Measurements from ENCODE around the gene UNC119B. TPM values are rescaled to one million over a fixed set of nuclear protein-coding genes. Genes with fewer than 3 reads are reported as not detected.
A peak's percentile ranks its signal among the peaks of the same experiment; 100 is the strongest.

UNC119B gene
- total RNA-seq, 4 donors from 2014 or later = 20.4 to 27.1 (median 22.1) TPM

DNA sequence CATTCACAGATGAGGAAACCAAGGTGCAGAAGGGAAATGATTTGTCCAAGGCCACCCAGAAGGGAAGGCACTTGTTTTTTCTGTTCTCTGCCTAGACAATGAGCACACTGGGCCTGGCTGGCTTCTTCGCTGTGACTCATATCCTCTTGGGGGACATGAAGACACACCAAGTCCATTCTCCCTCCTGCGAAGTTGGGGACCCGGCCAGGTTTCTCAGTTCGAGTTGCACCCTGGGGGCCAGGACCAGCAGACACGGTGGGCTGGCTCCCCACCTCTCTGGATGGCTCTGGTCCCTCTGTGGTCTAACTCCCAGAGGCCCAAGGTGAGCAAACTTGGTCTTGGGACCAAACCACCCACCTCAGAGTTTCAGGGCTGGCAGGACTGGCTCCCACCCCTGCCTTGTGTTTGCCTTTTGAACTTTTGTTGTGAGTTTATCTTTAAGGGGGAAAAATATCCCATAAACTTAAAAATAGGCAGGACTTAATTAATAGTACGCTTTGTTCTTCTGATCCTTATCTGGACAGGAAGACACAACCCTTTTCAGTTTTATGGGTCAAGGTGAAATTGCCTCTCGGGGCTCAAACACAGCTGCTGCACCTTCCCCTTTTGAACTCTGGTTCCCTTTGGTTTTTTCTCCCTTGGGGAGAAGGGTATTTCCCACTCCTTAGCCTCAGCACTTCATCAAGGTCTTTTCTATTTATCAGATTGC is 32.3 kb upstream of the UNC119B start:
- peaks cover 0 to 8% (median 2%) of the 10 kb centered on the region in 4 donors for H3K4me1 ChIP-seq
- H3K4me3 ChIP-seq = no peak overlapping the region
- no peak for TF ChIP-seq POLR2A (IDR thresholded peaks at IDR 0.05)
- H3K36me3 ChIP-seq = no peaks in the 10 kb centered on the region
- WGBS, 2 donors = 47 to 50% methylated on average over 6 to 7 of the region's 7 CpGs
- no peaks in the 10 kb centered on the region for H3K27me3 ChIP-seq
- no peak for DNase-seq (ENCODE audit: low spot score in 2 of 2)
- H3K9me3 ChIP-seq = no peaks in the 10 kb centered on the region
- peak overlapping the region in 1 of 4 donors; percentile 8 for H3K27ac ChIP-seq

DNA sequence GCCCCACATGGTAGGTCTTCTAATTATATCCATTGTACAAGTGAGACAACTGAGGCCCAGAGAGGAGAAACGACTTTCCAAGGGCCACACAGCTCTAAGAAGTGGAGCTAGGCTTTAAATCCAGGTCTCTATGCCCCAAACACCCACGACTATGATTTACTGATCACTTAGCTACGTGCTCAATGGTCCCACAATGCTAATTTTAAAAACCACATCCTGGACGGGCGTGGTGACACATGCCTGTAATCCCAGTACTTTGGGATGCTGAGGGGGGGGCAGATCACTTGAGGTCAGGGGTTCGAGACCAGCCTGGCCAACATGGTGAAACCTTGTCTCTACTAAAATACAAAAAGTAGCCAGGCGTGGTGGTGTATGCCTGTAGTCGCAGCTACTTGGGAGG is 31.7 kb upstream of the UNC119B start:
- H3K27me3 ChIP-seq = no peaks in the 10 kb centered on the region
- no peaks in the 10 kb centered on the region for H3K36me3 ChIP-seq
- WGBS, 2 donors = 60 to 73% methylated on average over 8 of the region's 8 CpGs
- no peaks in the 10 kb centered on the region for H3K9me3 ChIP-seq
- TF ChIP-seq EP300 (IDR thresholded peaks at IDR 0.05) = no peak
- TF ChIP-seq POLR2A (IDR thresholded peaks at IDR 0.05) = no peak
- TF ChIP-seq, protein P1, sequence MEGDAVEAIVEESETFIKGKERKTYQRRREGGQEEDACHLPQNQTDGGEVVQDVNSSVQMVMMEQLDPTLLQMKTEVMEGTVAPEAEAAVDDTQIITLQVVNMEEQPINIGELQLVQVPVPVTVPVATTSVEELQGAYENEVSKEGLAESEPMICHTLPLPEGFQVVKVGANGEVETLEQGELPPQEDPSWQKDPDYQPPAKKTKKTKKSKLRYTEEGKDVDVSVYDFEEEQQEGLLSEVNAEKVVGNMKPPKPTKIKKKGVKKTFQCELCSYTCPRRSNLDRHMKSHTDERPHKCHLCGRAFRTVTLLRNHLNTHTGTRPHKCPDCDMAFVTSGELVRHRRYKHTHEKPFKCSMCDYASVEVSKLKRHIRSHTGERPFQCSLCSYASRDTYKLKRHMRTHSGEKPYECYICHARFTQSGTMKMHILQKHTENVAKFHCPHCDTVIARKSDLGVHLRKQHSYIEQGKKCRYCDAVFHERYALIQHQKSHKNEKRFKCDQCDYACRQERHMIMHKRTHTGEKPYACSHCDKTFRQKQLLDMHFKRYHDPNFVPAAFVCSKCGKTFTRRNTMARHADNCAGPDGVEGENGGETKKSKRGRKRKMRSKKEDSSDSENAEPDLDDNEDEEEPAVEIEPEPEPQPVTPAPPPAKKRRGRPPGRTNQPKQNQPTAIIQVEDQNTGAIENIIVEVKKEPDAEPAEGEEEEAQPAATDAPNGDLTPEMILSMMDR (IDR thresholded peaks at IDR 0.05) = no peak
- no peak for DNase-seq (ENCODE audit: low spot score in 2 of 2)
- no peak overlapping the region for H3K27ac ChIP-seq
- no peak overlapping the region for H3K4me3 ChIP-seq
- H3K4me1 ChIP-seq = peaks cover 0 to 8% (median 2%) of the 10 kb centered on the region in 4 donors

DNA sequence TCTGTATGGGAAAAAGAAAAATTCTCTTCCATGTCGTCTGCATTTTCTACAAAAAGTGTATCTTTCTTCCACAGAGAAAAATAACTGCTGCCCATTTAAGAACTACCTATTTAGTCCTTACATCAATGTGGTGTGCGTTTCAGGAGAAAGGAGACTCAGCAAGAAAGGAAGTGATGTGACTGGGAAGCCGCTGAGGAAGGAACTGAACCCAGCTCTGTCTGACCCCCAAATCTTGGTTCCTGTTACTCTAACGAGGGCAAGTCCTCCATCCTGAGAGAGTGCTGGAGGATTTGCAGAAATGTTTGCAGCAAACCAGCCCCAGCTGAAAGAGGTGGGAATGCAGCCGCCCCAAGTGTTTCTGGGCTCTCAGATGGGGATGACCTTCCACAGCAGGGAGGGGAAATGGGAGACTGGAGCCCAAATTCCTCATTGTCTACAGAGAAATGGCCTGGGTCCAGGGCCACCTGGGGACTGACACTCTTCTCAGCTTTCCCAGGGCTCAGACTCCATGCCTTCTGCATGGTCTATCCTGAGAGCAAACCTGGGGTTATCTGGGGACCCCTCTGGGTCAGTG is 30.0 kb upstream of the UNC119B start:
- H3K27ac ChIP-seq = no peak overlapping the region
- no peaks in the 10 kb centered on the region for H3K9me3 ChIP-seq
- DNase-seq (ENCODE audit: low spot score in 2 of 2) = no peak
- no peak for TF ChIP-seq EP300 (IDR thresholded peaks at IDR 0.05)
- H3K4me3 ChIP-seq = no peak overlapping the region
- H3K4me1 ChIP-seq = peaks cover 0 to 13% (median 2%) of the 10 kb centered on the region in 4 donors
- H3K27me3 ChIP-seq = no peaks in the 10 kb centered on the region
- 49 to 57% methylated on average over 5 of the region's 5 CpGs for WGBS, 2 donors
- no peaks in the 10 kb centered on the region for H3K36me3 ChIP-seq

DNA sequence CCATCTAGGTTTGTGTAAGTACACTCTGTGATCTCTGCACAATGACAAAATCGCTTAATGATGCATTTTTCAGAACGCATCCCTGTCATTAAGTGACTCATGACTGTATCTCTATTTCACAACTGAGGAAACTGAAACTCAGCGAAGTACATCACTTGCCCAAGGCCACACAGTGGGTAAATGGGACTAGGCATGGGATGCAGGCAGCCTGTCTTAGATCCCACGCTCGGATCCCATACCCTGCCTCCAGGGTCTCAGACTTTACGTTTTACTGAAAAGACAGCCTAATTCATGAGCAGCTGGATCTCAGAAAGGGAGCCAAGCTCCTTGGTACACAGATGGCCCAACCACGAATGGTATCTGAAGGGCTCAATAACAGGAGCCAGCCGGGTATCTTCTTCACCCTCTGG is 25.7 kb upstream of the UNC119B start:
- H3K9me3 ChIP-seq = no peaks in the 10 kb centered on the region
- no peak overlapping the region for H3K4me3 ChIP-seq
- H3K27ac ChIP-seq = peak overlapping the region in 1 of 4 donors; percentile 16
- peaks cover 0 to 27% (median 26%) of the 10 kb centered on the region in 4 donors for H3K4me1 ChIP-seq
- 72 to 73% methylated on average over 8 of the region's 8 CpGs for WGBS, 2 donors
- TF ChIP-seq, protein P1 (IDR thresholded peaks at IDR 0.05) = no peak
- TF ChIP-seq POLR2A (IDR thresholded peaks at IDR 0.05) (no peak), EP300 (IDR thresholded peaks at IDR 0.05) (no peak)
- no peaks in the 10 kb centered on the region for H3K36me3 ChIP-seq
- no peak for DNase-seq (ENCODE audit: low spot score in 2 of 2)
- H3K27me3 ChIP-seq = no peaks in the 10 kb centered on the region

DNA sequence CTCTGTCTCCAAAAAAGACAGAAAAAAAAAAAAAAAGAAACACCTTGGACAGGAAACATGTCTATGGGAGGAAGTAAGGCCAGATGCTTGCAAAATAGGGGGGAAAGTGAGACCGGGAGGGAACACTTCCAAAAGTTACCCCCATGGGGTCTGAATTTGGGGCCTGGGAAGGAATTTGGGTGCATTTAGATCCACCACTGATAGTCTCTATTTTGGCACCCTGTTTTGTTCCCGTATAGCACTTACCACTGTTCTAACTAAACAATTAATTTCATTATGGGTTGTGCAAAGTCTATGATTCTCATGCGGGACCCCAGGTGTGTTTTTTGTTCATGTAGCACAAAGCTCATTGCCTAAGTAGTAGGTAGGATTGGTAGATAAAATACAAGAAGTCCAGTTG is 24.7 kb upstream of the UNC119B start:
- TF ChIP-seq EP300 (IDR thresholded peaks at IDR 0.05) = no peak
- TF ChIP-seq, protein P1 (IDR thresholded peaks at IDR 0.05) = no peak
- TF ChIP-seq POLR2A (IDR thresholded peaks at IDR 0.05) = no peak
- peak overlapping the region in 3 of 4 donors; percentile 88 to 95 (median 93) for H3K27ac ChIP-seq
- 62 to 64% methylated on average over 3 of the region's 3 CpGs for WGBS, 2 donors
- H3K4me3 ChIP-seq = peak overlapping the region in 1 of 4 donors; percentile 80
- no peaks in the 10 kb centered on the region for H3K36me3 ChIP-seq
- peaks cover 0 to 37% (median 33%) of the 10 kb centered on the region in 4 donors for H3K4me1 ChIP-seq
- no peak for DNase-seq (ENCODE audit: low spot score in 2 of 2)
- H3K27me3 ChIP-seq = no peaks in the 10 kb centered on the region
- no peaks in the 10 kb centered on the region for H3K9me3 ChIP-seq

DNA sequence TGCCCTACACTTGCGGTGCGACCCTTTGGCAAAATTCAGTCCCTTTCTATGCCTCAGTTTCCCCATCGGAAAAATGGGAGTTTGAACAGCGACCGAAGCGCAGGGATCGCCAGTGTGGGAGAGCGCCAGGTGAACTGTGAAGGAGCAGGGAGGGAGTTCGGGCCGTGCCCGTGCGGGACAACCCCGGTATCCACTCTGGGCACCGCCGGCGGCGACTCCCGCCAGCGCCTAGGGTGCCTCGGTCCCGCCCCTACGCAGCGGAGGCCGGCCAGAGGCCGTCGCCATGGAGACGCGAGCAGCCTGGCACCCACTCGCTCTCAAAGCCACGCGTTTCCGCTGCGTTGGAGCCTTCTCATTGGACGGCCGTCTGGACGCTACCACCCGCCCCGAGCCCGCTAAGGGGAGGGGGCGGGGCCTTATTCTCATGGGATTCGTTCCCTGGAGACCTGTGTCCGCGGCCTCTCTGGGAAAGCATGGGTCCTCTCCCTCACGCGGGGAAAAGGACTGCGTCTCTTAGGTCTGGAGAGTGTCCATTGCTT is 24.0 kb upstream of the UNC119B start:
- TF ChIP-seq, protein P1 (IDR thresholded peaks at IDR 0.05) = no peak
- TF ChIP-seq POLR2A (IDR thresholded peaks at IDR 0.05) = peak; percentile 18 to 39
- TF ChIP-seq EP300 (IDR thresholded peaks at IDR 0.05) = peak in 1 of 2 donors; percentile 83
- Histone ChIP-seq H3K27me3 (no peaks in the 10 kb centered on the region), H3K36me3 (no peaks in the 10 kb centered on the region), H3K4me1 (peaks cover 0 to 43% (median 36%) of the 10 kb centered on the region in 4 donors), H3K27ac (peak overlapping the region; percentile 88 to 95 (median 91)), H3K9me3 (no peaks in the 10 kb centered on the region), H3K4me3 (peak overlapping the region; percentile 65 to 96 (median 88))
- peak; percentile 92 for DNase-seq (ENCODE audit: low spot score in 2 of 2)
- 0 to 1% methylated on average over 33 to 45 of the region's 46 CpGs for WGBS, 2 donors

Measured in tibial nerve (tissue), 4 donors.